ENCODE measurements around the gene ARHGEF1. TPM values are rescaled to one million over a fixed set of nuclear protein-coding genes. Genes with fewer than 3 reads are reported as not detected.

Gene ARHGEF1
- total RNA-seq, 2 donors from 2014 or later: 57.1 to 65.6 TPM

DNA sequence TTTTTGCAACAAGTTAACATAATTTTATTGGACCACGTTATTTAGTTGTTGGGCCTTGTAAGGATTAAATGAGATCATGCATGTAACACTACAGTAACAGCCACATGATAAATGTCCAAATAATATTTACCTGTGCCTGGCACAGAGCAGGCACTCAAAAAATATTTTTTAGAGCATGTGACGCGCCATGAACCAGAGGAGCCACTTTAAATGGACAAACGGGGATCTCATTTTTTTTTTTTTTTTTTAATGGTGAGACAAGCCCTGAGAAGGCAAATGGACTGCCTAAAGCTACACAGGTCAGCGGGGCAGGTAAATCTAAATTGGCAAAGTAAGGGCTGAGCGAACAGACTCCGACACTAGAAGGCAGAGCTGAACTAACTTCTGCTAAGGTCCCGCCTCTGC, 23.8 kb upstream of the ARHGEF1 start:
- H3K36me3 ChIP-seq: peaks cover under 1 to 8% of the 10 kb centered on the region in 2 donors
- peaks cover 9% of the 10 kb centered on the region for H3K4me1 ChIP-seq (replicated peaks)
- no peak for DNase-seq (ENCODE audit: low spot score)
- intact Hi-C loops (cut with DNase I): loop anchor here (1.0 kb wide), 1 partner anchor 25 kb away; no protein-coding TSS in a partner anchor
- H3K27me3 ChIP-seq (replicated peaks; ENCODE audit: insufficient read depth): no peaks in the 10 kb centered on the region
- TF ChIP-seq, protein P1, sequence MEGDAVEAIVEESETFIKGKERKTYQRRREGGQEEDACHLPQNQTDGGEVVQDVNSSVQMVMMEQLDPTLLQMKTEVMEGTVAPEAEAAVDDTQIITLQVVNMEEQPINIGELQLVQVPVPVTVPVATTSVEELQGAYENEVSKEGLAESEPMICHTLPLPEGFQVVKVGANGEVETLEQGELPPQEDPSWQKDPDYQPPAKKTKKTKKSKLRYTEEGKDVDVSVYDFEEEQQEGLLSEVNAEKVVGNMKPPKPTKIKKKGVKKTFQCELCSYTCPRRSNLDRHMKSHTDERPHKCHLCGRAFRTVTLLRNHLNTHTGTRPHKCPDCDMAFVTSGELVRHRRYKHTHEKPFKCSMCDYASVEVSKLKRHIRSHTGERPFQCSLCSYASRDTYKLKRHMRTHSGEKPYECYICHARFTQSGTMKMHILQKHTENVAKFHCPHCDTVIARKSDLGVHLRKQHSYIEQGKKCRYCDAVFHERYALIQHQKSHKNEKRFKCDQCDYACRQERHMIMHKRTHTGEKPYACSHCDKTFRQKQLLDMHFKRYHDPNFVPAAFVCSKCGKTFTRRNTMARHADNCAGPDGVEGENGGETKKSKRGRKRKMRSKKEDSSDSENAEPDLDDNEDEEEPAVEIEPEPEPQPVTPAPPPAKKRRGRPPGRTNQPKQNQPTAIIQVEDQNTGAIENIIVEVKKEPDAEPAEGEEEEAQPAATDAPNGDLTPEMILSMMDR (IDR thresholded peaks at IDR 0.05): no peak
- TF ChIP-seq POLR2A (IDR thresholded peaks at IDR 0.05) (no peak), POLR2AphosphoS5 (IDR thresholded peaks at IDR 0.05) (no peak)
- no peaks in the 10 kb centered on the region for H3K9me3 ChIP-seq
- 2% methylated on average over 8 of the region's 8 CpGs for WGBS
- peak overlapping the region; percentile 93 to 99 for H3K4me3 ChIP-seq
- H3K27ac ChIP-seq: peak overlapping the region; percentile 96

DNA sequence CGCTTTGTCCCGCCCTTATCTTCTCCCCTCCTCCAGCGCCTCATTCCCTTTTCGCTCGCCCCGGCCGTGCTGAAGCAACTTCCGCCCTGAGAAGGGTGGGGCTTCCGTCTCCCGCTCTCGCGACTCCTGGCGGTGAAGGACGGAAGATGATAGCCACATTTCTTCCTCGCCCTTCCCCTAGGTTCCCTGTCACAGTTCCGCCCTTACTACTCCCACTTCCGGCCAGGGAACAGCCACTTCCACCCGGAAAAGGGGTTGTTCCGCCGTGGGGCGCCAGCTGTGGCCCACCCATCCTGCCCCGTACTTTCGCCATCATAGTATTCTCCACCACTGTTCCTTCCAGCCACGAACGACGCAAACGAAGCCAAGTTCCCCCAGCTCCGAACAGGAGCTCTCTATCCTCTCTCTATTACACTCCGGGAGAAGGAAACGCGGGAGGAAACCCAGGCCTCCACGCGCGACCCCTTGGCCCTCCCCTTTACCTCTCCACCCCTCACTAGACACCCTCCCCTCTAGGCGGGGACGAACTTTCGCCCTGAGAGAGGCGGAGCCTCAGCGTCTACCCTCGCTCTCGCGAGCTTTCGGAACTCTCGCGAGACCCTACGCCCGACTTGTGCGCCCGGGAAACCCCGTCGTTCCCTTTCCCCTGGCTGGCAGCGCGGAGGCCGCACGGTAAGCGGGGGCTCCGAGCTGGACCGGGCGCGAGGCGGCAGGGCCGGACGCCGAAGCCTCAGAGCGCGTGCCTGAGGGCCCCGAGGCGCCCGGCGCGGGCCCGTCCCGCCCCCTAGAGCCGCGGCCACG, 23.2 kb upstream of the ARHGEF1 start, which contains the start of gene RPS19:
Gene RPS19 (plus strand): TSS at position 638 of the 801 bp plus-strand sequence. CDS start 520 bp downstream, outside the sequence.
- DNase-seq (ENCODE audit: low spot score): peak; percentile 98
- intact Hi-C loops (cut with DNase I): loop anchor here (1.0 to 5.0 kb wide), 2 partner anchors 24 to 97 kb away; partner anchors contain the start of gene RABAC1
- H3K4me3 ChIP-seq: peak within 1 kb of the TSS; percentile 93 to 99
- no peaks in the 10 kb centered on the region for H3K27me3 ChIP-seq (replicated peaks; ENCODE audit: insufficient read depth)
- H3K4me1 ChIP-seq (replicated peaks): peaks cover 9% of the 10 kb centered on the region
- TF ChIP-seq, protein P1 (IDR thresholded peaks at IDR 0.05): peak; percentile 66 to 97 (median 80)
- peak; percentile 92 for TF ChIP-seq POLR2AphosphoS5 (IDR thresholded peaks at IDR 0.05)
- peak; percentile 51 for TF ChIP-seq POLR2A (IDR thresholded peaks at IDR 0.05)
- peak within 1 kb of the TSS; percentile 96 for H3K27ac ChIP-seq
- H3K9me3 ChIP-seq: no peaks in the 10 kb centered on the region
- under 1% methylated on average over 56 of the region's 76 CpGs for WGBS
- peaks cover 2 to 8% of the 10 kb centered on the region in 2 donors for H3K36me3 ChIP-seq

- Histone ChIP-seq H3K27me3 (replicated peaks; ENCODE audit: insufficient read depth) (no peaks in the 10 kb centered on the region), H3K27ac (peak overlapping the region; percentile 96), H3K9me3 (no peaks in the 10 kb centered on the region), H3K4me1 (replicated peaks) (peaks cover 9% of the 10 kb centered on the region), H3K36me3 (peaks cover 2 to 8% of the 10 kb centered on the region in 2 donors), H3K4me3 (peak overlapping the region; percentile 93 to 99)
- no peak for TF ChIP-seq POLR2AphosphoS5 (IDR thresholded peaks at IDR 0.05)
- intact Hi-C loops (cut with DNase I): loop anchor here (5.0 kb wide), 1 partner anchor 97 kb away; the partner anchor contains the start of gene RABAC1
- no peak for DNase-seq (ENCODE audit: low spot score)
- WGBS: under 1% methylated on average over 29 of the region's 45 CpGs
Observed at GRCh38 chr19:41860419-41861115, 22.4 kb upstream of the ARHGEF1 start.

DNA sequence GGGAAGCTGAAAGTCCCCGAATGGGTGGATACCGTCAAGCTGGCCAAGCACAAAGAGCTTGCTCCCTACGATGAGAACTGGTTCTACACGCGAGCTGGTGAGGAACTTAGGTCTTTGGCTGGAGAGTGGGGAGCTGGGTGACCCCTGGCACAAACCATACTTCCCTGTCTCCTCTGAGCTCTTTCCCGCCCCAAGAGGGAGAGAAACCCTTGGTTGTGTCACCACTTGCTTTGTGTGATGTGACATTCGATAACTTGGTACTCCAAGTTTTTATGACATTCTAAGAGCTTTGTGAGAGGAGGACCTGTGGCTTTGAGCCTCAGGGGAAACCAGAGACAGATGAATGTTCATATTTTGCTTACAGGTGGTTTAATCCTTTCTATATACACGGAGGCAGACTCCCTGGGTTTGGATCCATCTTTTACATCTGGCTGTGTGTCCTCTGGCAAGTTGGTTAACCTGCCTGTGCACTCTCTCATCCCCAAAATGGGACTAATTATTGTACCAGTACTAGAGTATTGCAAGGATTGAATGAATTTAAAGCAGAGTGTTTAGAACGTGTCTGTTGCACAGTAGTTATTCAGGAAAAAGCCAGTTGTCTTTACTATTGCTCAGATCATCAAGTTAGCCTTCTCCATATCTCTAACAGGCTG, 21.7 kb upstream of the ARHGEF1 start:
- Histone ChIP-seq H3K4me1 (replicated peaks) (peaks cover 9% of the 10 kb centered on the region), H3K27ac (peak overlapping the region; percentile 96), H3K36me3 (peaks cover 2 to 8% of the 10 kb centered on the region in 2 donors), H3K9me3 (no peaks in the 10 kb centered on the region), H3K27me3 (replicated peaks; ENCODE audit: insufficient read depth) (no peaks in the 10 kb centered on the region), H3K4me3 (peak overlapping the region; percentile 93 to 99)
- TF ChIP-seq POLR2AphosphoS5 (IDR thresholded peaks at IDR 0.05): no peak
- TF ChIP-seq, protein P1 (IDR thresholded peaks at IDR 0.05): no peak
- TF ChIP-seq POLR2A (IDR thresholded peaks at IDR 0.05): no peak
- no peak for DNase-seq (ENCODE audit: low spot score)
- intact Hi-C loops (cut with DNase I): loop anchor here (5.0 kb wide), 1 partner anchor 96 kb away; the partner anchor contains the start of gene RABAC1
- 26% methylated on average over 9 of the region's 9 CpGs for WGBS

All from prostate gland (tissue), 2 donors.